ENCODE measurements around the gene FNDC11. TPM values are rescaled to one million over a fixed set of nuclear protein-coding genes. Genes with fewer than 3 reads are reported as not detected.

FNDC11 gene
- total RNA-seq, 1 experiment from 2014 or later, result 2.5 TPM

- no peak for TF ChIP-seq CTCF (conservative IDR thresholded peaks at IDR 0.05)
- Histone ChIP-seq H3K27me3 (ENCODE audit: insufficient read depth, low read length) (no peaks in the 10 kb centered on the region), H3K4me2 (ENCODE audit: insufficient read depth, insufficient read length, low read length) (no peak overlapping the region), H3K23ac (ENCODE audit: insufficient read length, low read depth, low read length) (no peak overlapping the region), H3K56ac (ENCODE audit: insufficient read length, low read depth, low read length) (no peak overlapping the region), H3K4me1 (ENCODE audit: insufficient read depth, low read length) (no peaks in the 10 kb centered on the region; the same call in 1 of the 2 replicates), H3K18ac (ENCODE audit: insufficient read length, low read depth, low read length) (no peak overlapping the region), H3T11ph (ENCODE audit: low read length) (no peak overlapping the region), H2AK5ac (ENCODE audit: insufficient read length, low read length) (no peak overlapping the region), H3K9me3 (ENCODE audit: control insufficient read depth, low read depth, low read length) (no peaks in the 10 kb centered on the region), H3K23me2 (ENCODE audit: insufficient read length, low read depth, low read length, poor library complexity, severe bottlenecking) (no peaks in the 10 kb centered on the region), H2BK5ac (ENCODE audit: insufficient read length, low read length) (no peak overlapping the region), H3K14ac (ENCODE audit: insufficient read depth, low read length) (no peak overlapping the region; the same call in 1 of the 2 replicates), H4K8ac (replicated peaks; ENCODE audit: insufficient read length, low read depth, low read length) (no peak overlapping the region), H4K5ac (ENCODE audit: insufficient read length, low read depth, low read length) (no peak overlapping the region), H2BK20ac (ENCODE audit: low read depth, low read length, poor library complexity, severe bottlenecking) (no peak overlapping the region), H3K79me1 (ENCODE audit: insufficient read depth, low read depth, low read length, poor library complexity, severe bottlenecking) (no peaks in the 10 kb centered on the region), H2AFZ (ENCODE audit: low read length) (no peak overlapping the region), H3K27ac (ENCODE audit: insufficient read length, low read depth, low read length) (no peak overlapping the region), H4K20me1 (ENCODE audit: control insufficient read depth, insufficient read depth, insufficient read length) (peaks cover 3% of the 10 kb centered on the region), H3K9ac (ENCODE audit: extremely low read depth, insufficient read length, low read length) (no peak overlapping the region), H3K4ac (ENCODE audit: low read depth, low read length) (no peak overlapping the region), H2BK15ac (ENCODE audit: low read depth, low read length) (no peak overlapping the region), H3K79me2 (ENCODE audit: insufficient read depth, low read length) (no peaks in the 10 kb centered on the region), H2BK12ac (ENCODE audit: insufficient read length, low read depth, low read length) (no peak overlapping the region), H4K91ac (ENCODE audit: insufficient read length, low read depth, low read length) (no peak overlapping the region), H2BK120ac (ENCODE audit: low read depth, low read length, poor library complexity, severe bottlenecking) (no peak overlapping the region)
- Mint-ChIP-seq H3K9me3 (no peaks in the 10 kb centered on the region), H3K36me3 (ENCODE audit: insufficient read depth in 1 of 3, low read depth in 3 of 3) (no peaks in the 10 kb centered on the region; a peak in 1 of 7 replicates), H3K27me3 (ENCODE audit: low read depth) (no peaks in the 10 kb centered on the region), H3K4me3 (no peak overlapping the region), H3K27ac (no peak overlapping the region), H3K4me1 (peaks cover 15 to 32% of the 10 kb centered on the region in 2 experiments)
- WGBS (ENCODE audit: extremely low coverage, insufficient read length, low lambda C conversion rate), result no CpG with 5 or more reads among the region's 58 CpGs
- DNase-seq, result no peak
These were observed 6.8 kb upstream of the FNDC11 start for GRCh38 chr20:63546956-63547724.
